Kidney tubule cell (primary cell): ENCODE results near the gene RIC8A.

Experiments
- DNase-seq: peaks from one replicate; pipeline ENCODE4 v3.0.0-alpha.2; 2018; ENCODE audit warnings: low spot score

Gene RIC8A

GRCh38 chr11:204587-205109 lies 2.9 kb upstream of the RIC8A start:
- no peak for DNase-seq

GRCh38 chr11:205221-206001 lies 2.1 kb upstream of the RIC8A start:
- no peak for DNase-seq

- no peak for DNase-seq
Observed at GRCh38 chr11:206002-206384, 1.5 kb upstream of the RIC8A start.

GRCh38 chr11:206526-207207 lies 841 bp upstream of the RIC8A start:
- DNase-seq, result peak; percentile 51

GRCh38 chr11:207863-208180 lies 314 bp downstream of the RIC8A start:
- DNase-seq, result peak; percentile 52

GRCh38 chr11:208181-208916 lies 841 bp downstream of the RIC8A start:
- peak; percentile 82 for DNase-seq

- no peak for DNase-seq
Observed at GRCh38 chr11:208917-209260, 1.4 kb downstream of the RIC8A start.

- no peak for DNase-seq
Observed at GRCh38 chr11:209275-210121, 2.0 kb downstream of the RIC8A start.

GRCh38 chr11:210122-210802 lies 2.8 kb downstream of the RIC8A start:
- peak; percentile 90 for DNase-seq

GRCh38 chr11:210803-211180 lies 3.3 kb downstream of the RIC8A start:
- DNase-seq, result no peak

- no peak for DNase-seq
Observed at GRCh38 chr11:211295-211694, 3.8 kb downstream of the RIC8A start.

GRCh38 chr11:211741-212140 lies 4.2 kb downstream of the RIC8A start:
- no peak for DNase-seq

- no peak for DNase-seq
Observed at GRCh38 chr11:212150-213100, 4.9 kb downstream of the RIC8A start.

GRCh38 chr11:213111-213510 lies 5.6 kb downstream of the RIC8A start:
- DNase-seq, result peak; percentile 48

GRCh38 chr11:214083-214482 lies 6.6 kb downstream of the RIC8A start:
- DNase-seq, result no peak

- peak; percentile 26 for DNase-seq
Observed at GRCh38 chr11:215581-216037, 8.1 kb downstream of the RIC8A start.

GRCh38 chr11:216081-216974 lies 8.8 kb downstream of the RIC8A start:
- DNase-seq, result peak; percentile 5

GRCh38 chr11:217704-218103 lies 10.2 kb downstream of the RIC8A start:
- no peak for DNase-seq
